Fibroblast of lung (primary cell): ENCODE measurements around the gene FAM174C. TPM values are rescaled to one million over a fixed set of nuclear protein-coding genes. Genes with fewer than 3 reads are reported as not detected.

ENCODE experiments used
- DNase-seq, 2 donors: peaks; one replicate each; pipeline versions ENCODE4 v3.0.0 to v3.0.0-alpha.2; 2010; ENCODE audit warnings: low read depth in 2 of 2
- H2AFZ ChIP-seq: 2 replicates; pipeline ENCODE4 v1.5.1; 2012; ENCODE audit warnings: low read length, control low read depth, inconsistent platforms
- H3K27ac ChIP-seq: 2 replicates; pipeline ENCODE4 v1.5.1; 2011; ENCODE audit warnings: low read length, control low read depth; ENCODE audit not compliant: insufficient read depth
- H3K27me3 ChIP-seq: 2 replicates; pipeline ENCODE4 v1.5.1; 2011; ENCODE audit warnings: mild to moderate bottlenecking, low read length; ENCODE audit not compliant: control insufficient read depth, insufficient read depth
- H3K36me3 ChIP-seq: 2 replicates; pipeline ENCODE4 v1.5.1; 2011; ENCODE audit warnings: low read length; ENCODE audit not compliant: control insufficient read depth, insufficient read depth
- H3K4me1 ChIP-seq: 2 replicates; pipeline ENCODE4 v1.5.1; 2011; ENCODE audit warnings: low read length; ENCODE audit not compliant: control insufficient read depth, insufficient read depth; ENCODE audit errors: extremely low read depth
- H3K4me2 ChIP-seq: 2 replicates; pipeline ENCODE4 v1.5.1; 2011; ENCODE audit warnings: low read length, control low read depth; ENCODE audit not compliant: insufficient read depth; ENCODE audit errors: extremely low read depth
- H3K4me3 ChIP-seq, 4 experiments: fragments of 200-600 bp in 1 of 4; sonication (generic) in 1 of 4; replicated peaks in 1 of 4; 2 replicates each; pipeline ENCODE4 v1.5.1; 2011 to 2016; ENCODE audit warnings: low read length in 4 of 4, low read depth in 3 of 4, mild to moderate bottlenecking in 3 of 4, control low read depth in 2 of 4, inconsistent platforms in 1 of 4, mixed read lengths in 1 of 4; ENCODE audit not compliant: insufficient read depth in 1 of 4; ENCODE audit errors: control extremely low read depth in 1 of 4
- H3K79me2 ChIP-seq: 2 replicates; pipeline ENCODE4 v1.5.1; 2012; ENCODE audit warnings: mild to moderate bottlenecking, low read length, inconsistent platforms; ENCODE audit not compliant: control insufficient read depth, insufficient read depth
- H3K9ac ChIP-seq: 2 replicates; pipeline ENCODE4 v1.5.1; 2011; ENCODE audit warnings: mild to moderate bottlenecking, low read length, control low read depth; ENCODE audit not compliant: insufficient read depth
- H3K9me3 ChIP-seq: 2 replicates; pipeline ENCODE4 v1.5.1; 2012; ENCODE audit warnings: low read depth, low read length; ENCODE audit not compliant: control insufficient read depth, insufficient read depth
- H4K20me1 ChIP-seq: 2 replicates; pipeline ENCODE4 v1.5.1; 2011; ENCODE audit warnings: low read length; ENCODE audit not compliant: control insufficient read depth, insufficient read depth; ENCODE audit errors: extremely low read depth
- CTCF ChIP-seq, 2 donors: IDR thresholded peaks in 1 of 2; conservative IDR thresholded peaks in 1 of 2; 1 replicate in 1 of 2; 2 replicates in 1 of 2; pipeline ENCODE4 v1.5.1; 2011 to 2012; ENCODE audit warnings: low read length in 2 of 2, control low read depth in 1 of 2, inconsistent platforms in 1 of 2, low read depth in 1 of 2, mild to moderate bottlenecking in 1 of 2
- EZH2 ChIP-seq: IDR thresholded peaks from 2 replicates; pipeline ENCODE4 v1.5.1; 2012; ENCODE audit warnings: low read length, control low read depth, mild to moderate bottlenecking; ENCODE audit errors: missing control alignments
- polyA plus RNA-seq, 2 donors: library from polyadenylated mRNA; depleted of rRNA in 1 of 2; stranded (reverse) in 1 of 2; unstranded in 1 of 2; fragments of >200 nt; gene quantifications; 2 replicates each; pipeline ENCODE4 v1.2.1, GENCODE V29; 2011 to 2012; ENCODE audit warnings: missing spikeins in 1 of 2
- total RNA-seq: library from RNA; depleted of rRNA; stranded (reverse); fragments of >200 nt; gene quantifications from 2 replicates; pipeline ENCODE4 v1.2.1, GENCODE V29; 2014

FAM174C gene
- total and polyA plus RNA-seq, 2 donors (not counting 1 experiment from before 2014, with no cell fraction given), result 16.1 to 22.5 TPM

GRCh38 chr19:1279782-1280341, 4.5 kb downstream of the FAM174C start:
- Histone ChIP-seq H4K20me1 (no peaks in the 10 kb centered on the region), H3K27ac (no peak overlapping the region)

GRCh38 chr19:1280636-1281568, 5.6 kb downstream of the FAM174C start:
- TF ChIP-seq EZH2 (no peak), CTCF (conservative IDR thresholded peaks at IDR 0.05 in 1 of 2, IDR thresholded peaks at IDR 0.05 in 1 of 2; ENCODE audit: low read depth in 1 of 2, low read length in 2 of 2) (no peak)
- no peak overlapping the region for H3K4me2 ChIP-seq
- H4K20me1 ChIP-seq, result no peaks in the 10 kb centered on the region

More at GRCh38 chr19:1279782-1280341, 4.5 kb downstream of the FAM174C start:
- peak; percentile 84 to 94 for TF ChIP-seq CTCF (conservative IDR thresholded peaks at IDR 0.05 in 1 of 2, IDR thresholded peaks at IDR 0.05 in 1 of 2; ENCODE audit: low read depth in 1 of 2, low read length in 2 of 2)
- TF ChIP-seq EZH2, result no peak
- peaks cover 10% of the 10 kb centered on the region for H3K4me1 ChIP-seq
- peaks cover 19% of the 10 kb centered on the region for H3K36me3 ChIP-seq
- no peak overlapping the region for H3K4me2 ChIP-seq
- no peak overlapping the region for H3K4me3 ChIP-seq
- H3K9me3 ChIP-seq, result no peaks in the 10 kb centered on the region
- H3K79me2 ChIP-seq, result peaks cover 10% of the 10 kb centered on the region
- H3K27me3 ChIP-seq, result peaks cover 8% of the 10 kb centered on the region
- no peak overlapping the region for H3K9ac ChIP-seq
- H2AFZ ChIP-seq, result no peak overlapping the region
- DNase-seq, result peak; percentile 63 to 81

GRCh38 chr19:1281569-1282287, 6.4 kb downstream of the FAM174C start:
- DNase-seq, result no peak
- Histone ChIP-seq H3K79me2 (peaks cover 5% of the 10 kb centered on the region), H3K9me3 (no peaks in the 10 kb centered on the region), H3K9ac (no peak overlapping the region), H3K27ac (no peak overlapping the region), H2AFZ (no peak overlapping the region), H3K4me2 (no peak overlapping the region), H4K20me1 (no peaks in the 10 kb centered on the region), H3K36me3 (peaks cover 17% of the 10 kb centered on the region), H3K4me1 (no peaks in the 10 kb centered on the region), H3K4me3 (no peak overlapping the region), H3K27me3 (peaks cover 20% of the 10 kb centered on the region)
- TF ChIP-seq CTCF (conservative IDR thresholded peaks at IDR 0.05 in 1 of 2, IDR thresholded peaks at IDR 0.05 in 1 of 2; ENCODE audit: low read depth in 1 of 2, low read length in 2 of 2) (no peak), EZH2 (no peak)

More at GRCh38 chr19:1280636-1281568, 5.6 kb downstream of the FAM174C start:
- H3K4me3 ChIP-seq, result no peak overlapping the region
- H3K27me3 ChIP-seq, result peaks cover 14% of the 10 kb centered on the region
- no peak overlapping the region for H2AFZ ChIP-seq
- H3K36me3 ChIP-seq, result peaks cover 17% of the 10 kb centered on the region
- H3K4me1 ChIP-seq, result peaks cover 7% of the 10 kb centered on the region
- H3K9ac ChIP-seq, result no peak overlapping the region
- peaks cover 10% of the 10 kb centered on the region for H3K79me2 ChIP-seq
- no peak for DNase-seq
- H3K27ac ChIP-seq, result no peak overlapping the region
- no peaks in the 10 kb centered on the region for H3K9me3 ChIP-seq
